ENCODE data around the gene TMEM30A. TPM values are rescaled to one million over a fixed set of nuclear protein-coding genes. Genes with fewer than 3 reads are reported as not detected.
A peak's percentile ranks its signal among the peaks of the same experiment; 100 is the strongest.

The TMEM30A gene
- total RNA-seq, 1 donor from 2014 or later, result 44.5 TPM

DNA sequence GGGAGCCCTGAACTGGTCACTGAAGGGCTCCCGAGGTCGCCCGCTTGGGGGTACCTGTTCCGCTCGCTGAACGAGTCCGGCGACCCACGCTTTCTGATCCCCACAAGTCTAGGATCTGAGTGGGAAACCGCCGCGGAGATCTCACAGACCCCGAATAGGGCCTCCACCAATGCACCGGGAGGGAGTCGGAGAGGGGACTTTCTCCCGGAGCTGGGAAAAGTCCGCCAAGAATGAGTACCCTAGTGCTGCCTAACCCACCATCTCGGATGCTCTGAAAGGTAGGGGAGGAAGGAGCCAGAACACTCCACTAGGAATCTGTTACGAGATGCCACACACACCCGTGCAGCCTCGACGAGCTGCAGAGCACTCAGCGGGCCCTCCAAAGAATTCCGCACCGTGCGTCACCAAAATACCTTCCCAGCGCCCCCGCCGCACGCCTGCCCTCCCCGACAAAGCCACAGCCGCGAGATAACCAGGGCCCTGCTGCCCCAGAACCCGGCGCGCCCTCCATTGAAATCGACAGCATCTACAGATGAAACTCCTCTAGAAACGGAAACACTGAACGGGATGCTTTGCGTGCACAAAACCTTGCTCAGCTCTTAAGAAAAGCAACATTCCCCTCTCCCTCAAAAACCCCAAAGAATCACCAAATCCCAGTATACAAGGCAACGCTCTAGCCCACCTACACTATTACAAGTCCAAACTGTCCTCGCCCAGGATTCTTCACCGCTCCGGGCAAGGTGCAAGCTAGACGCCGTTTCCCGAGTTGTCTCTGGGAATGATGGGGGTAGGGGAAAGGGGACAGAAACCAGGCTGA is 79.4 kb downstream of the TMEM30A start:
- H3K4me3 Mint-ChIP-seq, result peak overlapping the region; percentile 91
- peaks cover 66% of the 10 kb centered on the region for H3K4me1 Mint-ChIP-seq
- H3K36me3 Mint-ChIP-seq (ENCODE audit: low read depth), result no peaks in the 10 kb centered on the region
- peak overlapping the region; percentile 39 for H3K27ac Mint-ChIP-seq (ENCODE audit: unreplicated experiment)
- H3K27me3 Mint-ChIP-seq (ENCODE audit: low read depth), result peaks cover 91% of the 10 kb centered on the region
- TF ChIP-seq, protein P1, sequence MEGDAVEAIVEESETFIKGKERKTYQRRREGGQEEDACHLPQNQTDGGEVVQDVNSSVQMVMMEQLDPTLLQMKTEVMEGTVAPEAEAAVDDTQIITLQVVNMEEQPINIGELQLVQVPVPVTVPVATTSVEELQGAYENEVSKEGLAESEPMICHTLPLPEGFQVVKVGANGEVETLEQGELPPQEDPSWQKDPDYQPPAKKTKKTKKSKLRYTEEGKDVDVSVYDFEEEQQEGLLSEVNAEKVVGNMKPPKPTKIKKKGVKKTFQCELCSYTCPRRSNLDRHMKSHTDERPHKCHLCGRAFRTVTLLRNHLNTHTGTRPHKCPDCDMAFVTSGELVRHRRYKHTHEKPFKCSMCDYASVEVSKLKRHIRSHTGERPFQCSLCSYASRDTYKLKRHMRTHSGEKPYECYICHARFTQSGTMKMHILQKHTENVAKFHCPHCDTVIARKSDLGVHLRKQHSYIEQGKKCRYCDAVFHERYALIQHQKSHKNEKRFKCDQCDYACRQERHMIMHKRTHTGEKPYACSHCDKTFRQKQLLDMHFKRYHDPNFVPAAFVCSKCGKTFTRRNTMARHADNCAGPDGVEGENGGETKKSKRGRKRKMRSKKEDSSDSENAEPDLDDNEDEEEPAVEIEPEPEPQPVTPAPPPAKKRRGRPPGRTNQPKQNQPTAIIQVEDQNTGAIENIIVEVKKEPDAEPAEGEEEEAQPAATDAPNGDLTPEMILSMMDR (conservative IDR thresholded peaks at IDR 0.05), result no peak
- H3K9me3 Mint-ChIP-seq, result no peaks in the 10 kb centered on the region
- DNase-seq (ENCODE audit: low read depth, low spot score), result peak; percentile 23

DNA sequence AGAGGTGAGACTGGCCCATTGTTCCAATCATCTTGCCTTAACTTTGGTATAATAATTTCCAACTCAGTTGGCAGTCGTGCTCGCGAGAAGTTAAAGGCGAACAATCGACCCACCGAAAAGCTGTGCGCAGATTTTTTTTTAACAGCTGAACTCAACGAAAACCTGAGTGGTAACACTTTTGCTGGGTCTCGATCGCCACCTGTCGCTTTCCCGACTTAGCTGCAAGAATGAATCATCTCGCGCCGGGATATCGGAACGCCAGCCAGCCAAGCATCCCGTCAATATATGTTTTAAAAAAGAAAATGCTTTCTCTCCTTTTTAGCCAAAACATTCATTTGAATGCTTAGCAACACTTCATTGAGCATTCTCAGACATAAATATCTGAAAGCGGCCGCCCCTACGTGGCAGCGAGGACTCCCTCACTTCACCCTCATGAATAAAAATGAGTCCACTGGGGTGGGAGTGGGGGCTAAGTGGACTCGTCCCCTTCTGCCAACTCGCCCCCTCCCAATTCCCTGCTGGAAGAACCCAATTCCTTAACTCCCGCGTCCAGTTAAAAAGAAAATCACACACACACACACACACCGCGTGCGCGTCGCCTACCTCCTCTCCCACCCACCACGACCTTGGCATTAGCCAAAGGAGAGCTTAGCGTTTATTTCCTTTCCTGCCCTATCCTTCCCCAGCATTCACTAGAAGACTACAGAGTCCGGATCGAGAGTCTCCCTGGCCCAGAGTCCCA is 80.2 kb downstream of the TMEM30A start:
- Mint-ChIP-seq H3K4me1 (peaks cover 66% of the 10 kb centered on the region), H3K27ac (ENCODE audit: unreplicated experiment) (no peak overlapping the region), H3K4me3 (peak overlapping the region; percentile 91), H3K36me3 (ENCODE audit: low read depth) (no peaks in the 10 kb centered on the region), H3K27me3 (ENCODE audit: low read depth) (peaks cover 93% of the 10 kb centered on the region), H3K9me3 (no peaks in the 10 kb centered on the region)
- TF ChIP-seq, protein P1 (conservative IDR thresholded peaks at IDR 0.05), result peak; percentile 87
- peak; percentile 70 for DNase-seq (ENCODE audit: low read depth, low spot score)

DNA sequence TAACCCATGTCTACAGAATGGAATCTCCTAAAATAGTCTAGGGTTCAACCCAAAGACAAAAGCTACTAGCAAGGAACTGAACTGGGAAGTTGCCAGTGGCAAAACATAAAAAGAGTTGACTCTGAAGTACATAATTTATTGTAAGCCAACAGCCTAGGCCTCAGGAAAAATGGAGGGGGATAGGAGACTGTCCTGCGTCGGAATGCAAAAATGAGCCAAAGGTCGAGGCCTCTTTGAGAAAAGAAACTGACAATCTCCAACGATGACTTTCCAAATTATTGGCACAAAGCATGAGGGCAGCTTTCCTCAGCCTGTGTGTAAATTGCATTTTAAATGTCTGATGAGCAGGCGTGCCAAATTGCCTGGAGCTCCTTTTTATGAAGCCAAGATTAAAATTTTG is 80.9 kb downstream of the TMEM30A start:
- TF ChIP-seq, protein P1 (conservative IDR thresholded peaks at IDR 0.05), result no peak
- Mint-ChIP-seq H3K36me3 (ENCODE audit: low read depth) (no peaks in the 10 kb centered on the region), H3K4me3 (peak overlapping the region; percentile 91), H3K27ac (ENCODE audit: unreplicated experiment) (no peak overlapping the region), H3K9me3 (no peaks in the 10 kb centered on the region), H3K4me1 (peaks cover 60% of the 10 kb centered on the region), H3K27me3 (ENCODE audit: low read depth) (peaks cover 88% of the 10 kb centered on the region)
- no peak for DNase-seq (ENCODE audit: low read depth, low spot score)

Other genes starting within 250 kb of the TMEM30A start
- 50.2 and 51.1 TPM in 2 replicates for gene COL12A1, start 78.7 kb downstream of the TMEM30A start, total RNA-seq
- gene COX7A2, start 41.0 kb downstream of the TMEM30A start, total RNA-seq, result 346 and 360 TPM in 2 replicates
- 0.79 and 0.89 TPM in 2 replicates for gene FILIP1, start 209.0 kb upstream of the TMEM30A start, total RNA-seq